Lung (tissue), 12 donors: ENCODE results near the gene MRPS27. TPM values are rescaled to one million over a fixed set of nuclear protein-coding genes. Genes with fewer than 3 reads are reported as not detected.

Source experiments
- ATAC-seq: fragments of 200-7000 bp; cut with Tn5 transposase; one replicate; pipeline ENCODE4 v1.9.1; 2020; ENCODE audit warnings: moderate number of reproducible peaks; ENCODE audit not compliant: insufficient read depth, low FRiP score
- DNase-seq, 3 donors: peaks; one replicate each; pipeline ENCODE4 v3.0.0-alpha.2; 2013 to 2017
- H3K27ac ChIP-seq, 2 donors: one replicate each; pipeline ENCODE4 v1.5.1; 2013; ENCODE audit warnings: mild to moderate bottlenecking in 2 of 2, moderate library complexity in 2 of 2, control low read depth in 1 of 2, inconsistent platforms in 1 of 2, low read depth in 1 of 2, low read length in 1 of 2
- H3K27me3 ChIP-seq, 3 donors: one replicate each; pipeline ENCODE4 v1.5.1; 2013; ENCODE audit warnings: low read length in 2 of 3; ENCODE audit not compliant: control insufficient read depth in 3 of 3, insufficient read depth in 3 of 3
- H3K36me3 ChIP-seq, 4 donors: one replicate each; pipeline ENCODE4 v1.5.1; 2013; ENCODE audit warnings: low read length in 4 of 4, mild to moderate bottlenecking in 1 of 4, moderate library complexity in 1 of 4; ENCODE audit not compliant: control insufficient read depth in 4 of 4, insufficient read depth in 4 of 4
- H3K4me1 ChIP-seq, 5 donors: one replicate each; pipeline ENCODE4 v1.5.1; 2013; ENCODE audit warnings: low read length in 5 of 5, mild to moderate bottlenecking in 2 of 5, moderate library complexity in 1 of 5; ENCODE audit not compliant: control insufficient read depth in 5 of 5, insufficient read depth in 5 of 5
- H3K4me3 ChIP-seq: one replicate; pipeline ENCODE4 v1.5.1; 2013; ENCODE audit warnings: mild to moderate bottlenecking, control low read depth, moderate library complexity
- H3K9ac ChIP-seq, 2 donors: one replicate each; pipeline ENCODE4 v1.5.1; 2013; ENCODE audit warnings: low read length in 2 of 2, control low read depth in 1 of 2; ENCODE audit not compliant: insufficient read depth in 1 of 2
- H3K9me3 ChIP-seq, 4 donors: one replicate each; pipeline ENCODE4 v1.5.1; 2013; ENCODE audit warnings: low read length in 3 of 4, mild to moderate bottlenecking in 1 of 4, moderate library complexity in 1 of 4; ENCODE audit not compliant: control insufficient read depth in 4 of 4, insufficient read depth in 3 of 4
- whole genome bisulfite sequencing, 2 donors: extraction: QIAGEN DNeasy Blood & Tissue Kit; methylation state at CpG; one replicate each; pipeline ENCODE4 v1.1.7; 2013; 5-methylcytosine and 5-hydroxymethylcytosine counted together
- polyA plus RNA-seq, 2 donors: library from polyadenylated mRNA; stranded (reverse); fragments of 200-250 nt; gene quantifications; one replicate each; pipeline ENCODE4 v1.2.1, GENCODE V29; 2013
- total RNA-seq, 2 donors: library from RNA; depleted of rRNA in 1 of 2; stranded (reverse); fragments of >200 nt in 1 of 2; gene quantifications; one replicate each; pipeline ENCODE4 v1.2.1, GENCODE V29; 2014 to 2021
- TF ChIP-seq, protein P1 (sequence below): IDR thresholded peaks from 2 replicates; pipeline ENCODE4 v1.5.1; 2012; ENCODE audit warnings: mild to moderate bottlenecking; ENCODE audit errors: control extremely low read depth, extremely low read depth
- donor health status: control.
- donor health status: control.
- donor health status: Bipolar disorder and iron deficiency.
- donor health status: healthy.
- donor health status: DM: yes; HTN: yes; CAD: no.

MRPS27 gene
- total and polyA plus RNA-seq, 4 donors, result 18.8 to 84.8 (median 32.7) TPM

DNA sequence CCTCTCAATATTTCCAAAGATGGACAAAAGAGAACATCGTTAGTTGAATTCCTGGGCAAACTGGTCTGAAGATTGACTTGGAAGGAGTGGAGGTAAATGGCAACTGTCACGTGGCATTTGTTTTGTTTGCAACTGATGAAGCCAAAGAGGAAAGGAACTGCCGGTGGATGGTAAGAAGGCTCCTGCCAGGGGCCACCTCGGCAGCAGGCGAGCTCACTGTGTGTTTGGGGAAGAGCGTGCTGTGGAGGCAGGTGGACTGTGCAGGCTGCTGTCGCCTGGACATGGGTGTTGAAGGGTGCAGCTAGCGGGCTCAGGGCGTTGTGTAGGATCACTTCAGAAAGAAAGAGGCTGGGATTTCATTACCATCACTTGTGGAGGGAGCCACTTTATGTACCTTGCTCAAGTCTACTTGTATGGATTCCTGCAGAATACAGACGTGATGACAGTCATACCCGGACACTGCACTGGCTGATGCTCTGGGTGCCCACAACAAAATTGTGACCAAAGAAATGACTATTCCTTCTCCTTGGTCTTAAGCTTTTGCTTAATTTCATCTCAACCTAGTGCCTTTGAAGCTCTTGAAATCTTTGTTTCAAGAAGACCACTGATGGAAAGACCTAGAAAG is 140.1 kb downstream of the MRPS27 start:
- H3K36me3 ChIP-seq, result peaks cover 0 to 4% (median 0%) of the 10 kb centered on the region in 4 donors
- H3K9me3 ChIP-seq, result no peaks in the 10 kb centered on the region
- H3K4me3 ChIP-seq, result no peak overlapping the region
- ATAC-seq, result no peak
- no peak for DNase-seq
- H3K4me1 ChIP-seq, result peaks cover 0 to 18% (median 2%) of the 10 kb centered on the region in 5 donors
- H3K9ac ChIP-seq, result no peak overlapping the region
- H3K27me3 ChIP-seq, result no peaks in the 10 kb centered on the region
- 74 to 91% methylated on average over 11 of the region's 11 CpGs for WGBS, 2 donors
- H3K27ac ChIP-seq, result no peak overlapping the region
- TF ChIP-seq, protein P1, sequence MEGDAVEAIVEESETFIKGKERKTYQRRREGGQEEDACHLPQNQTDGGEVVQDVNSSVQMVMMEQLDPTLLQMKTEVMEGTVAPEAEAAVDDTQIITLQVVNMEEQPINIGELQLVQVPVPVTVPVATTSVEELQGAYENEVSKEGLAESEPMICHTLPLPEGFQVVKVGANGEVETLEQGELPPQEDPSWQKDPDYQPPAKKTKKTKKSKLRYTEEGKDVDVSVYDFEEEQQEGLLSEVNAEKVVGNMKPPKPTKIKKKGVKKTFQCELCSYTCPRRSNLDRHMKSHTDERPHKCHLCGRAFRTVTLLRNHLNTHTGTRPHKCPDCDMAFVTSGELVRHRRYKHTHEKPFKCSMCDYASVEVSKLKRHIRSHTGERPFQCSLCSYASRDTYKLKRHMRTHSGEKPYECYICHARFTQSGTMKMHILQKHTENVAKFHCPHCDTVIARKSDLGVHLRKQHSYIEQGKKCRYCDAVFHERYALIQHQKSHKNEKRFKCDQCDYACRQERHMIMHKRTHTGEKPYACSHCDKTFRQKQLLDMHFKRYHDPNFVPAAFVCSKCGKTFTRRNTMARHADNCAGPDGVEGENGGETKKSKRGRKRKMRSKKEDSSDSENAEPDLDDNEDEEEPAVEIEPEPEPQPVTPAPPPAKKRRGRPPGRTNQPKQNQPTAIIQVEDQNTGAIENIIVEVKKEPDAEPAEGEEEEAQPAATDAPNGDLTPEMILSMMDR, result no peak

DNA sequence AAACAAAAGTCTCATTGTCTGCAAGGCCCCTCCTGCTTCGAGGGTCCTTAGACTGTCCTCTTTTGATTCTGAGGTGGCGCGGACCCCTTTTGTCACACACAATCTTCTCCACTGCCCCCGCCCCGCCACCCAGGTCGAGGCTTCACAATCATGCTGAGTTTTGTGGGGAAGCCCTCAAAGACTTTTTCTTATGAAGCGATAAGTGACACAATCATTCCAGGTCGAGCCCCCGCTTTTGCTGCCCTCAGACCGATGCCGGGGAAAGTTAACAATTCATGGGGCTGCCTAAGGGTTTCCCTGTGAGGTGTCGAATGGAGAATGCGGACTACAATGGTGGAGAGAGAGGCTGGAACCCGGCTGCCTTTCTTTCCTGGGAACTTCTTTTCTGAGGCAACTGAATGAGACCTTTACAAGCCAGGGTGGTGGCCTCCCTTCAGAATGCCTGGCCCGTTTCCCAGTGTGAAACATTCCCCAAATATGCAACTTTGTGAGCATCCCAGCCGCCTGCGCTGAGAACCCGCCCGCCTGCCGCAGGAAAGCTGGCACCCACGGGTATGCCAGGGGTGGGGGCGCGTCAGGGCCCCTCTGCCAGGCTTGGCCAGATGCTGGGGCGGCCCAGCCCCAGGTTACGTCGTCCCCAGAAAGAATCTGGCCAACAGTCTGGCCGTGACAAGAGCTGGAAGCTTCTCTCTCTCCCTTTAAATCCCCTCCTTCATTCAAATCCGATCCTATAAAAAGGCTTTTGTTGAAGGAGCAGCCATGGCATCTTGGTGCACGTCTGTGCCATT is 140.8 kb downstream of the MRPS27 start:
- Histone ChIP-seq H3K9me3 (no peaks in the 10 kb centered on the region), H3K27me3 (no peaks in the 10 kb centered on the region), H3K27ac (peak overlapping the region in 1 of 2 donors; percentile 15), H3K4me1 (peaks cover 0 to 18% (median 2%) of the 10 kb centered on the region in 5 donors), H3K36me3 (peaks cover 0 to 6% (median 0%) of the 10 kb centered on the region in 4 donors), H3K4me3 (no peak overlapping the region), H3K9ac (no peak overlapping the region)
- ATAC-seq, result peak; percentile 17
- peak; percentile 56 to 68 (median 67) for DNase-seq
- TF ChIP-seq, protein P1, result no peak
- 60 to 79% methylated on average over 29 of the region's 29 CpGs for WGBS, 2 donors

- Histone ChIP-seq H3K9me3 (no peaks in the 10 kb centered on the region), H3K4me3 (no peak overlapping the region), H3K4me1 (peaks cover 0 to 16% (median 0%) of the 10 kb centered on the region in 5 donors), H3K27me3 (no peaks in the 10 kb centered on the region), H3K9ac (no peak overlapping the region), H3K36me3 (peaks cover 0 to 6% (median 0%) of the 10 kb centered on the region in 4 donors), H3K27ac (no peak overlapping the region)
- TF ChIP-seq, protein P1, result no peak
- ATAC-seq, result no peak
- peak in 1 of 3 donors; percentile 36 for DNase-seq
- 85 to 93% methylated on average over 3 of the region's 3 CpGs for WGBS, 2 donors
These were observed 142.5 kb downstream of the MRPS27 start for GRCh38 chr5:72177538-72177937.
